HCT116 (cell line): ENCODE measurements around the gene REEP3. TPM values are rescaled to one million over a fixed set of nuclear protein-coding genes. Genes with fewer than 3 reads are reported as not detected.

Source experiments
- ATAC-seq: fragments of 200-7000 bp; cut with Tn5 transposase; 2 replicates; pipeline ENCODE4 v1.9.1; 2020; ENCODE audit warnings: mild to moderate bottlenecking, moderate library complexity
- BruUV-seq: library from RNA; stranded (reverse); fragments of 400-500 nt; replicated peaks from 2 replicates; lab custom pipeline; 2021; lab: Mats Ljungman, UMichigan
- CTCF ChIA-PET: fragments of 300-600 bp; sonication (Branson Sonifier 250); formaldehyde crosslinking; loops from one replicate; lab custom pipeline; 2021; ENCODE audit warnings: antibody characterized with exemption; lab: Charles Lee
- POLR2A ChIA-PET: fragments of 300-600, 350-600 bp; sonication (Branson Sonifier 250); formaldehyde crosslinking; loops from one replicate; lab custom pipeline; 2021; ENCODE audit warnings: antibody characterized with exemption; lab: Charles Lee
- RAD21 ChIA-PET, 2 experiments: fragments of 300-600 bp; sonication (Branson Sonifier 250); formaldehyde crosslinking; loops; one replicate each; lab custom pipeline; 2023; ENCODE audit warnings: low total read pairs in 2 of 2; ENCODE audit not compliant: uncharacterized antibody in 2 of 2, unreplicated experiment in 2 of 2, low non-redundant PET in 1 of 2; lab: Charles Lee
- DNase-seq: peaks from one replicate; pipeline ENCODE4 v3.0.0-alpha.2; 2010; ENCODE audit warnings: low read depth, low spot score
- H2AFZ ChIP-seq: fragments of 200-600 bp; shearing (Covaris generic), sonication (generic); 2 replicates; pipeline ENCODE4 v1.6.1; 2017; ENCODE audit warnings: low read depth, mixed run types, mixed read lengths, antibody characterized with exemption, low read length; ENCODE audit not compliant: poor library complexity, severe bottlenecking
- H3K27ac ChIP-seq: 2 replicates; pipeline ENCODE4 v1.5.1; 2012; ENCODE audit warnings: low read depth, low read length
- H3K27me3 ChIP-seq: fragments of 200-600 bp; sonication (generic); 2 replicates; pipeline ENCODE4 v1.6.1; 2016; ENCODE audit warnings: mixed run types, low read length, mixed read lengths; ENCODE audit not compliant: insufficient read depth
- H3K36me3 ChIP-seq, 2 experiments: fragments of 200-500 bp in 1 of 2; fragments of 200-600 bp in 1 of 2; sonication (Bioruptor generic) in 1 of 2; sonication (generic) in 1 of 2; 2 replicates each; pipeline versions ENCODE4 v1.5.1 to v1.6.1; 2014 to 2016; ENCODE audit warnings: low read length in 2 of 2, inconsistent platforms in 1 of 2, mixed read lengths in 1 of 2, mixed run types in 1 of 2; ENCODE audit not compliant: insufficient read depth in 2 of 2, control insufficient read depth in 1 of 2
- H3K4me1 ChIP-seq, 2 experiments: fragments of 200-600 bp in 1 of 2; sonication (generic) in 1 of 2; 2 replicates each; pipeline versions ENCODE4 v1.5.1 to v1.6.1; 2012 to 2017; ENCODE audit warnings: low read length in 2 of 2, inconsistent platforms in 1 of 2, mild to moderate bottlenecking in 1 of 2, mixed read lengths in 1 of 2, mixed run types in 1 of 2, moderate library complexity in 1 of 2; ENCODE audit not compliant: insufficient read depth in 2 of 2, control insufficient read depth in 1 of 2
- H3K4me2 ChIP-seq: fragments of 200-600 bp; sonication (generic); 2 replicates; pipeline ENCODE4 v1.6.1; 2017; ENCODE audit warnings: mixed run types, low read length, mixed read lengths
- H3K4me3 ChIP-seq, 2 experiments: fragments of 200-600 bp in 1 of 2; sonication (generic) in 1 of 2; replicated peaks in 1 of 2; 2 replicates each; pipeline ENCODE4 v1.5.1; 2011 to 2016; ENCODE audit warnings: low read length in 2 of 2, control low read depth in 1 of 2, low read depth in 1 of 2, mild to moderate bottlenecking in 1 of 2, mixed read lengths in 1 of 2, mixed run types in 1 of 2
- H3K79me2 ChIP-seq: fragments of 200-600 bp; sonication (generic); 2 replicates; pipeline ENCODE4 v1.6.1; 2017; ENCODE audit warnings: mild to moderate bottlenecking, mixed run types, low read length, moderate library complexity, mixed read lengths; ENCODE audit not compliant: insufficient read depth
- H3K9ac ChIP-seq: fragments of 200-600 bp; sonication (generic); 2 replicates; pipeline ENCODE4 v1.6.1; 2016; ENCODE audit warnings: low read length, mixed read lengths
- H3K9me2 ChIP-seq: fragments of 200-600 bp; sonication (generic), shearing (Covaris generic); 2 replicates; pipeline ENCODE4 v1.6.1; 2017; ENCODE audit warnings: mixed run types, mild to moderate bottlenecking, moderate library complexity; ENCODE audit not compliant: insufficient read depth
- H3K9me3 ChIP-seq, 2 experiments: fragments of 200-500 bp in 1 of 2; fragments of 200-600 bp in 1 of 2; sonication (Bioruptor generic) in 1 of 2; sonication (generic) in 1 of 2; 2 replicates each; pipeline ENCODE4 v1.6.1; 2014 to 2017; ENCODE audit warnings: low read length in 2 of 2, mixed read lengths in 2 of 2, inconsistent platforms in 1 of 2, low read depth in 1 of 2, mild to moderate bottlenecking in 1 of 2, mixed run types in 1 of 2, moderate library complexity in 1 of 2; ENCODE audit not compliant: control insufficient read depth in 1 of 2, insufficient read depth in 1 of 2
- H4K20me1 ChIP-seq: fragments of 200-600 bp; sonication (generic), shearing (Covaris generic); 2 replicates; pipeline ENCODE4 v1.6.1; 2017; ENCODE audit warnings: mixed run types, mild to moderate bottlenecking, moderate library complexity; ENCODE audit not compliant: insufficient read depth
- CTCF ChIP-seq, 3 experiments: fragments of 200-600 bp in 1 of 3; sonication (generic) in 1 of 3; IDR thresholded peaks in 2 of 3; conservative IDR thresholded peaks in 1 of 3; 2 replicates each; pipeline ENCODE4 v1.5.1; 2012 to 2017; ENCODE audit warnings: low read depth in 2 of 3, low read length in 2 of 3, antibody characterized with exemption in 1 of 3, borderline replicate concordance in 1 of 3, control low read depth in 1 of 3, mild to moderate bottlenecking in 1 of 3, mixed read lengths in 1 of 3, mixed run types in 1 of 3, moderate library complexity in 1 of 3; ENCODE audit not compliant: insufficient read depth in 1 of 3
- EGR1 ChIP-seq: IDR thresholded peaks from 2 replicates; pipeline ENCODE4 v1.6.1; 2012; ENCODE audit warnings: low read depth
- ELF1 ChIP-seq: IDR thresholded peaks from 2 replicates; pipeline ENCODE4 v1.6.1; 2012; ENCODE audit warnings: low read depth, borderline replicate concordance
- EZH2 ChIP-seq: fragments of 200-600 bp; sonication (generic); IDR thresholded peaks from 2 replicates; pipeline ENCODE4 v1.6.1; 2017; ENCODE audit warnings: antibody characterized with exemption, mixed run types
- EZH2phosphoT487 ChIP-seq: fragments of 200-600 bp; IDR thresholded peaks from 2 replicates; pipeline ENCODE4 v1.6.1; 2018; ENCODE audit warnings: antibody characterized with exemption, borderline replicate concordance
- MAX ChIP-seq: IDR thresholded peaks from 2 replicates; pipeline ENCODE4 v1.6.1; 2012
- POLR2A ChIP-seq: IDR thresholded peaks from 2 replicates; pipeline ENCODE4 v1.7.0; 2011; ENCODE audit warnings: borderline replicate concordance; ENCODE audit not compliant: insufficient read depth, insufficient read length; ENCODE audit errors: extremely low read depth
- RAD21 ChIP-seq: IDR thresholded peaks from 2 replicates; pipeline ENCODE4 v1.6.1; 2012; ENCODE audit warnings: low read depth, mild to moderate bottlenecking
- SIN3A ChIP-seq: IDR thresholded peaks from 2 replicates; pipeline ENCODE4 v1.6.1; 2012; ENCODE audit warnings: low read depth
- SP1 ChIP-seq: IDR thresholded peaks from 2 replicates; pipeline ENCODE4 v1.6.1; 2012; ENCODE audit warnings: low read depth
- YY1 ChIP-seq: IDR thresholded peaks from 2 replicates; pipeline ENCODE4 v1.6.1; 2011; ENCODE audit warnings: low read length, low read depth, moderate library complexity, mild to moderate bottlenecking; ENCODE audit not compliant: insufficient replicate concordance; ENCODE audit errors: extremely low read depth
- ZBTB33 ChIP-seq: IDR thresholded peaks from 2 replicates; pipeline ENCODE4 v1.6.1; 2011; ENCODE audit warnings: mild to moderate bottlenecking, low read length, moderate library complexity; ENCODE audit not compliant: insufficient replicate concordance; ENCODE audit errors: extremely low read depth
- ZFX ChIP-seq: fragments of 450-650 bp; IDR thresholded peaks from 2 replicates; pipeline ENCODE4 v1.6.1; 2017
- ZNF274 ChIP-seq: fragments of 200-500 bp; sonication (Bioruptor generic); IDR thresholded peaks from 2 replicates; pipeline ENCODE4 v1.6.1; 2014; ENCODE audit warnings: mild to moderate bottlenecking, low read depth, low read length, inconsistent platforms
- intact Hi-C: fragments of 100-400 bp; cut with micrococcal nuclease; formaldehyde crosslinking; loops from 2 replicates; pipeline ENCODE4 v1.10.0; 2022
- total RNA-seq: library from RNA; stranded (reverse); gene quantifications from one replicate; pipeline ENCODE4 v1.2.1, GENCODE V29; 2021; ENCODE audit not compliant: unreplicated experiment

REEP3 gene
- total RNA-seq, 1 experiment from 2014 or later, result 41.3 TPM

- no TSS peak for BruUV-seq
- H3K4me3 ChIP-seq, result no peak overlapping the region
- no peaks in the 10 kb centered on the region for H3K27me3 ChIP-seq
- H3K4me1 ChIP-seq, result peaks cover 2 to 6% of the 10 kb centered on the region in 2 experiments
- no peak overlapping the region for H3K9ac ChIP-seq
- ATAC-seq (no peak), DNase-seq (no peak)
- ChIA-PET POLR2A (no interaction called here), CTCF (no interaction called here), RAD21 (no interaction called here)
- H2AFZ ChIP-seq, result no peak overlapping the region
- H3K4me2 ChIP-seq, result no peak overlapping the region
- H3K36me3 ChIP-seq, result no peaks in the 10 kb centered on the region
- no peaks in the 10 kb centered on the region for H3K9me2 ChIP-seq
- H4K20me1 ChIP-seq, result no peaks in the 10 kb centered on the region
- H3K9me3 ChIP-seq, result no peaks in the 10 kb centered on the region
- peaks cover 33% of the 10 kb centered on the region for H3K79me2 ChIP-seq
- intact Hi-C loops, result no loop called here
- TF ChIP-seq MAX (no peak), YY1 (no peak), POLR2A (no peak)
- no peak overlapping the region for H3K27ac ChIP-seq
Observed at GRCh38 chr10:63583909-63584724, 62.9 kb downstream of the REEP3 start.

- Histone ChIP-seq H3K27ac (no peak overlapping the region), H3K4me3 (no peak overlapping the region), H3K36me3 (no peaks in the 10 kb centered on the region), H3K9me2 (no peaks in the 10 kb centered on the region), H3K4me2 (no peak overlapping the region), H3K27me3 (no peaks in the 10 kb centered on the region), H2AFZ (no peak overlapping the region), H3K9ac (no peak overlapping the region), H3K9me3 (no peaks in the 10 kb centered on the region), H4K20me1 (no peaks in the 10 kb centered on the region), H3K4me1 (peaks cover 2 to 6% of the 10 kb centered on the region in 2 experiments), H3K79me2 (peaks cover 33% of the 10 kb centered on the region)
- TF ChIP-seq ZBTB33 (no peak), EGR1 (no peak), MAX (no peak), EZH2phosphoT487 (no peak), RAD21 (no peak), ELF1 (no peak), POLR2A (no peak), ZNF274 (no peak), ZFX (no peak), SP1 (no peak), SIN3A (no peak), CTCF (IDR thresholded peaks at IDR 0.05 in 2 of 3, conservative IDR thresholded peaks at IDR 0.05 in 1 of 3; ENCODE audit: borderline replicate concordance in 1 of 3, insufficient read depth in 1 of 3, low read depth in 2 of 3, low read length in 2 of 3) (no peak), EZH2 (no peak)
- ATAC-seq (no peak), DNase-seq (no peak)
- ChIA-PET POLR2A (no interaction called here), RAD21 (no interaction called here), CTCF (no interaction called here)
- intact Hi-C loops, result no loop called here
- BruUV-seq, result no TSS peak
Observed at GRCh38 chr10:63584725-63585035, 63.5 kb downstream of the REEP3 start.
